GM10266 (cell line): Measurements from ENCODE around the gene MED6.

Experiments
- DNase-seq: peaks from one replicate; pipeline ENCODE4 v3.0.0; 2012; ENCODE audit errors: extremely low spot score
- TF ChIP-seq, protein P1 (sequence below): IDR thresholded peaks from 2 replicates; pipeline ENCODE4 v1.5.1; 2012; ENCODE audit warnings: mild to moderate bottlenecking, low read depth; ENCODE audit not compliant: control insufficient read depth, insufficient read depth; ENCODE audit errors: missing control alignments

Gene MED6

DNA sequence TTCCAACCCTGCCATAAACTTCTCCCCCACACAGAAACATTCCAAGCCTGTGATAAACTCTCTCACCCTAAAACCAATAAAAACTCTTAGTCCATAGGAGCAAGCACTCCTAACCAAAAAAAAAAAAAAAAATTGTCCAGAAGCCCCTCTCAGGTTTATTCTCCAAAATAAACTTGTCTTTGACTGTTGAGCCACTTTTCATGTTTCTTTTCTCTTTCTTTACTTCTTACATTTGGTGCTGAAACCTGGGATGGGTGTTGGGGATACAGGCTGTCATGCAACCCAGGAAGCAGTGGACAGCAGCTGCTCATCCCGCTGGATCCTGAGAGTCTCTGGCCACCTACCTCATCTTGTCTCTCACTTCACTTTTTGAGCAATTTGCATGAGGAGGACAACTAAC, 63.6 kb downstream of the MED6 start:
- DNase-seq, result no peak
- TF ChIP-seq, protein P1, sequence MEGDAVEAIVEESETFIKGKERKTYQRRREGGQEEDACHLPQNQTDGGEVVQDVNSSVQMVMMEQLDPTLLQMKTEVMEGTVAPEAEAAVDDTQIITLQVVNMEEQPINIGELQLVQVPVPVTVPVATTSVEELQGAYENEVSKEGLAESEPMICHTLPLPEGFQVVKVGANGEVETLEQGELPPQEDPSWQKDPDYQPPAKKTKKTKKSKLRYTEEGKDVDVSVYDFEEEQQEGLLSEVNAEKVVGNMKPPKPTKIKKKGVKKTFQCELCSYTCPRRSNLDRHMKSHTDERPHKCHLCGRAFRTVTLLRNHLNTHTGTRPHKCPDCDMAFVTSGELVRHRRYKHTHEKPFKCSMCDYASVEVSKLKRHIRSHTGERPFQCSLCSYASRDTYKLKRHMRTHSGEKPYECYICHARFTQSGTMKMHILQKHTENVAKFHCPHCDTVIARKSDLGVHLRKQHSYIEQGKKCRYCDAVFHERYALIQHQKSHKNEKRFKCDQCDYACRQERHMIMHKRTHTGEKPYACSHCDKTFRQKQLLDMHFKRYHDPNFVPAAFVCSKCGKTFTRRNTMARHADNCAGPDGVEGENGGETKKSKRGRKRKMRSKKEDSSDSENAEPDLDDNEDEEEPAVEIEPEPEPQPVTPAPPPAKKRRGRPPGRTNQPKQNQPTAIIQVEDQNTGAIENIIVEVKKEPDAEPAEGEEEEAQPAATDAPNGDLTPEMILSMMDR, result no peak

DNA sequence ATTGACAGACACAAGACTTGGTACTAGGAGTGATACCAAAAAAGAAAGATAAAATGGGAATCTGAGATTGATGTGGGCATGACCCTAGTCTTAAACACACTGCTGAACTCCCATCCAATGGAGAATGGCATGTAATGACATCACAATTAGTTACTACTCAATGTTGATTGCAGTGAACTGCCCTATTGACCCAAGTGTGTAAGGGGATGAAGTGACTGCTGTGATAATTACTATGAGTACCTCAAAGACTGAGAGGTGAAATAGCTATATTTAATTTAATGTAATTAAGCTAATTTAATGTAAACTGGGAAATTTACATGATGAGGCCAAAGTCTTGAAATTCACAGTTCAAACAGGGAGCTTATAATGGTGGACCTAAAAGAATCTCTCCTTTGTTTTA, 65.6 kb downstream of the MED6 start, which contains the start of gene ADAM20:
ADAM20 (minus strand) TSS at position 101 of the 400 bp plus-strand sequence. CDS start 10,247 bp downstream, outside the sequence.
- no peak for DNase-seq
- TF ChIP-seq, protein P1, result no peak
